ENCODE results near the gene ARHGAP26. TPM values are rescaled to one million over a fixed set of nuclear protein-coding genes. Genes with fewer than 3 reads are reported as not detected.

Gene ARHGAP26
- total RNA-seq, 1 experiment from 2014 or later = 65.5 TPM

GRCh38 chr5:143188692-143189091 lies 418.5 kb downstream of the ARHGAP26 start:
- DNase-seq (ENCODE audit: low read depth, low spot score) = no peak
- no peaks in the 10 kb centered on the region for H3K36me3 ChIP-seq (ENCODE audit: control insufficient read depth, insufficient read depth, low read length)
- no peak overlapping the region for H3K27ac ChIP-seq (ENCODE audit: low read length)
- BruUV-seq (replicated peaks) = no TSS peak
- ChIA-PET CTCF (no interaction called here), POLR2A (no interaction called here)
- no peak overlapping the region for H3K4me3 ChIP-seq (ENCODE audit: low read depth in 2 of 2, low read length in 2 of 2)
- 0 out of 2 replicates have a peak, but pooled peaks cover 2% of the 10 kb centered on the region for H3K4me1 ChIP-seq (ENCODE audit: control insufficient read depth, insufficient read depth, low read length)
- in situ Hi-C loops (cut with HindIII; ENCODE audit: low pct_unique_long_range_greater_than_20kb, low sequenced_read_pairs) (no loop called here), intact Hi-C loops (cut with micrococcal nuclease; ENCODE audit: unreplicated experiment) (no loop called here)
- no peaks in the 10 kb centered on the region for H3K9me3 ChIP-seq (ENCODE audit: control insufficient read depth, insufficient read depth, low read depth, low read length)
- H3K27me3 ChIP-seq (ENCODE audit: control insufficient read depth, insufficient read depth, low read length) = no peaks in the 10 kb centered on the region
- TF ChIP-seq CTCF (IDR thresholded peaks at IDR 0.05) (no peak), TCF7L2 (IDR thresholded peaks at IDR 0.05; ENCODE audit: low read depth, low read length) (no peak), SIN3A (IDR thresholded peaks at IDR 0.05; ENCODE audit: borderline replicate concordance, insufficient read depth, low read depth, low read length) (no peak), POLR2AphosphoS5 (IDR thresholded peaks at IDR 0.05; ENCODE audit: low read depth, low read length) (no peak)
- TF ChIP-seq, protein P1, sequence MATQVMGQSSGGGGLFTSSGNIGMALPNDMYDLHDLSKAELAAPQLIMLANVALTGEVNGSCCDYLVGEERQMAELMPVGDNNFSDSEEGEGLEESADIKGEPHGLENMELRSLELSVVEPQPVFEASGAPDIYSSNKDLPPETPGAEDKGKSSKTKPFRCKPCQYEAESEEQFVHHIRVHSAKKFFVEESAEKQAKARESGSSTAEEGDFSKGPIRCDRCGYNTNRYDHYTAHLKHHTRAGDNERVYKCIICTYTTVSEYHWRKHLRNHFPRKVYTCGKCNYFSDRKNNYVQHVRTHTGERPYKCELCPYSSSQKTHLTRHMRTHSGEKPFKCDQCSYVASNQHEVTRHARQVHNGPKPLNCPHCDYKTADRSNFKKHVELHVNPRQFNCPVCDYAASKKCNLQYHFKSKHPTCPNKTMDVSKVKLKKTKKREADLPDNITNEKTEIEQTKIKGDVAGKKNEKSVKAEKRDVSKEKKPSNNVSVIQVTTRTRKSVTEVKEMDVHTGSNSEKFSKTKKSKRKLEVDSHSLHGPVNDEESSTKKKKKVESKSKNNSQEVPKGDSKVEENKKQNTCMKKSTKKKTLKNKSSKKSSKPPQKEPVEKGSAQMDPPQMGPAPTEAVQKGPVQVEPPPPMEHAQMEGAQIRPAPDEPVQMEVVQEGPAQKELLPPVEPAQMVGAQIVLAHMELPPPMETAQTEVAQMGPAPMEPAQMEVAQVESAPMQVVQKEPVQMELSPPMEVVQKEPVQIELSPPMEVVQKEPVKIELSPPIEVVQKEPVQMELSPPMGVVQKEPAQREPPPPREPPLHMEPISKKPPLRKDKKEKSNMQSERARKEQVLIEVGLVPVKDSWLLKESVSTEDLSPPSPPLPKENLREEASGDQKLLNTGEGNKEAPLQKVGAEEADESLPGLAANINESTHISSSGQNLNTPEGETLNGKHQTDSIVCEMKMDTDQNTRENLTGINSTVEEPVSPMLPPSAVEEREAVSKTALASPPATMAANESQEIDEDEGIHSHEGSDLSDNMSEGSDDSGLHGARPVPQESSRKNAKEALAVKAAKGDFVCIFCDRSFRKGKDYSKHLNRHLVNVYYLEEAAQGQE (IDR thresholded peaks at IDR 0.05; ENCODE audit: insufficient read depth in 1 of 2, low read depth in 2 of 2, low read length in 1 of 2) = no peak
- ATAC-seq = no peak

- H3K27me3 ChIP-seq (ENCODE audit: control insufficient read depth, insufficient read depth, low read length) = no peaks in the 10 kb centered on the region
- no peaks in the 10 kb centered on the region for H3K9me3 ChIP-seq (ENCODE audit: control insufficient read depth, insufficient read depth, low read depth, low read length)
- BruUV-seq (replicated peaks) = TSS peak; percentile 15
- 0 out of 2 replicates have a peak, but pooled peaks cover 2% of the 10 kb centered on the region for H3K4me1 ChIP-seq (ENCODE audit: control insufficient read depth, insufficient read depth, low read length)
- H3K4me3 ChIP-seq (ENCODE audit: low read depth in 2 of 2, low read length in 2 of 2) = no peak overlapping the region
- no peak for DNase-seq (ENCODE audit: low read depth, low spot score)
- no peaks in the 10 kb centered on the region for H3K36me3 ChIP-seq (ENCODE audit: control insufficient read depth, insufficient read depth, low read length)
- ATAC-seq = no peak
- ChIA-PET POLR2A (no interaction called here), CTCF (no interaction called here)
- in situ Hi-C loops (cut with HindIII; ENCODE audit: low pct_unique_long_range_greater_than_20kb, low sequenced_read_pairs) = no loop called here
- intact Hi-C loops (cut with micrococcal nuclease; ENCODE audit: unreplicated experiment) = no loop called here
- no peak overlapping the region for H3K27ac ChIP-seq (ENCODE audit: low read length)
- TF ChIP-seq CTCF (IDR thresholded peaks at IDR 0.05) (no peak), TCF7L2 (IDR thresholded peaks at IDR 0.05; ENCODE audit: low read depth, low read length) (no peak), SIN3A (IDR thresholded peaks at IDR 0.05; ENCODE audit: borderline replicate concordance, insufficient read depth, low read depth, low read length) (no peak), POLR2AphosphoS5 (IDR thresholded peaks at IDR 0.05; ENCODE audit: low read depth, low read length) (no peak)
- TF ChIP-seq, protein P1 (IDR thresholded peaks at IDR 0.05; ENCODE audit: insufficient read depth in 1 of 2, low read depth in 2 of 2, low read length in 1 of 2) = no peak
These were observed 420.2 kb downstream of the ARHGAP26 start for GRCh38 chr5:143190260-143190810.
